ENCODE results near the gene TRAPPC2L.
"Not testable (repeated sequence)": the region's sequence is repeated elsewhere in the genome, so short reads cannot be mapped to it uniquely, and the experiment has no call there.

TRAPPC2L gene

GRCh38 chr16:88818575-88818874 lies 38.4 kb upstream of the TRAPPC2L start:
- DNase-seq (ENCODE audit: low read depth), result no peak

- DNase-seq (ENCODE audit: low read depth), result no peak
These were observed 37.8 kb upstream of the TRAPPC2L start for GRCh38 chr16:88819126-88819525.

GRCh38 chr16:88820385-88821025 lies 36.4 kb upstream of the TRAPPC2L start:
- DNase-seq (ENCODE audit: low read depth), result no peak

GRCh38 chr16:88821168-88821850 lies 35.6 kb upstream of the TRAPPC2L start:
- DNase-seq (ENCODE audit: low read depth), result no peak

GRCh38 chr16:88822281-88823040 lies 34.5 kb upstream of the TRAPPC2L start:
- no peak for DNase-seq (ENCODE audit: low read depth)

- DNase-seq (ENCODE audit: low read depth), result not testable (repeated sequence)
These were observed 33.3 kb upstream of the TRAPPC2L start for GRCh38 chr16:88823646-88824045.

DNA sequence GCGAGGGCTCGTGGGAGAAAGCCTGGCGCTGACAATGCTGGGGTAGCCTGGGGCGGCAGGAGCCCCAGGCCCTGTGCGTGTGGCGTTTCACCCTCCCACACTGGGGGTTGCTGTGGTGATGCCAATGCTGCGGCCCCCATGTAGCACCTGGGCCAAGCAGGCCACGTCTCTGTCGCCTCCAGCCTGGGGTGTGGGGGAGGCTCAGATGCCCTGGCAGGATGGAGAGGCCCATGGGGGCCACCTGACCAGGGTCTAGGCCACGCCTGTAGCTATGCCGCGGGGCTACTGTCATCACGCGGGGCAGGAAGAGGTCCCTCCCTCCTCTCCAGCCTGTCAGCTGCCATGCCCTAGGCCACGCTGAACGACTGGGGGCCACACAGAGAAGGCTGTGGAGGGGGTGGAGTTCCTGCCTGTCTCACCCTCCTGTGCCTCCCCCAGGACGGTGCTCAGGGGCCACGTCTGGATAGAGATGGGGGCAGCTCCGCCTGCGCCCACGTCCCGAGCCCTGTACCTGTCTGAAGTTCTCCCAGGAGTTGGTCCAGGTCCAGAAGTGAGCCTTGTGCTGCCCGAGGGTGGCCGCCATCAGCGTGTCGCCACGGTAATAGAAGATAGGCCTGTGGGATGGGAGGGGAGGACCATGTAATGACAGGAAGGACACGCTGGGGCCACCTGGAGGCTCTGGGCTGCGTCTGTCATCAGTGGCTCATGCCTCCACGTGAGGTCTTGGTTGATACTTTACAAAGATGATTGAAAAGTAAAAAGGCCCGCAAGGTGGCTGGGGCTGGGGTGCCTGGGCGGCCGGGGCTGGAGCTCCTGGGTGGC lies 32.5 kb upstream of the TRAPPC2L start:
- DNase-seq (ENCODE audit: low read depth), result no peak

GRCh38 chr16:88825146-88825545 lies 31.8 kb upstream of the TRAPPC2L start:
- DNase-seq (ENCODE audit: low read depth), result no peak

GRCh38 chr16:88826070-88826840 lies 30.7 kb upstream of the TRAPPC2L start:
- no peak for DNase-seq (ENCODE audit: low read depth)

GRCh38 chr16:88827727-88828126 lies 29.2 kb upstream of the TRAPPC2L start:
- no peak for DNase-seq (ENCODE audit: low read depth)

GRCh38 chr16:88828711-88829110 lies 28.2 kb upstream of the TRAPPC2L start:
- no peak for DNase-seq (ENCODE audit: low read depth)

- DNase-seq (ENCODE audit: low read depth), result no peak
These were observed 26.7 kb upstream of the TRAPPC2L start for GRCh38 chr16:88830258-88830657.

GRCh38 chr16:88830783-88831182 lies 26.1 kb upstream of the TRAPPC2L start:
- DNase-seq (ENCODE audit: low read depth), result no peak

DNA sequence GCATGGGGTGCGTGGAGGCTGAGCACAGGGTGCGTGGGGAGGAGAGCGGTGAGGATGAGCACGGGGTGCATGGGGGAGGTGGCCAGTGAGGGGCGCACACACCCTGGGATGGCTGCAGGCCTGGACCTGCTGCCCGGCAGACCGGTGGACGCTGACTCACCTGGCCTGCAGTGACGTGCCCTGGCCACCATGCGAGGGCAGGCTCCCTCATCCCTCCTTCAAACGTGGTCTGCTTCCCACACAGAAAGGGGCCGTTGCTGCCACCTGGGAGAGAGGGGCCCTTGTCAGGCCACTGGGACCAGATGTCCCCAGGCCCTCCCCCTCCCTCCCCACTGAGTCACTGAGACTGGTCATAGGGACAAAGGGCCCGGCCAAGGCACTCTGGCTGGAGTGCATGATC lies 25.1 kb upstream of the TRAPPC2L start:
- no peak for DNase-seq (ENCODE audit: low read depth)

DNA sequence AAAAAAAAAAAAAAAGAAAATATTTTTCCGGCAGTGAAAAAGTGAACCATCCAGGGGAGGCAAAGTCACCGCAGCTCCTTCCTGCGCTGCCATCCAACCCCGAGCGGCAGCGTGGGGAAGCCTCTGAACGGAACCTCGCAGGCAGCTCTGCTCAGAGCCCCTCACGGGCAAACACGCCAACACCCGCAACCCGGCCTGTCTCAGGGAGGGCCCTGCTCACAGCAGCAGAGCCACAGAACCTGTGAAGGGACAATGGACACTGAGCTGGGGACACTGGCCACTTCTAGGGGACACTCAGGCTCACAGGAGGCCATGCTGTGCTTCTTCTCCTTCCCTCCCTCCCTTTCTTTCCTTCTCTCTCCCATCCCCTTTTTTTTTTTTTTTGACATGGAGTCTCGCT lies 23.8 kb upstream of the TRAPPC2L start:
- no peak for DNase-seq (ENCODE audit: low read depth)

GRCh38 chr16:88834670-88835069 lies 22.3 kb upstream of the TRAPPC2L start:
- no peak for DNase-seq (ENCODE audit: low read depth)

GRCh38 chr16:88835383-88835782 lies 21.5 kb upstream of the TRAPPC2L start:
- DNase-seq (ENCODE audit: low read depth), result no peak

DNA sequence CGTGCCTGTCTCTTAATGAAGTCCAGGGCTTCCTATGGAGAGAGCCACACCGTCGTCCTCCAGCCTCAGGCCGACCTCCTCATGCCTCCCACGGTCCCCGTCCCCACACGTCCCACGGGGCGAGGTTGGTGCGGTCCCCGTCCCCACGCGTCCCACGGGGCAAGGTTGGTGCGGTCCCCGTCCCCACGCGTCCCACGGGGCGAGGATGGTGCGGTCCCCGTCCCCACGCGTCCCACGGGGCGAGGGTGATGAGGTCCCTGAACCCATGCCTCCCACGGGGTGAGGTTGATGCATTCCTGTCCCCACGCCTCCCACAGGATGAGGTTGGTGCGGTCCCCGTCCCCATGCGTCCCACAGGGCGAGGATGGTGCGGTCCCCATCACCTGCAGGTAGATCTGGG lies 21.1 kb upstream of the TRAPPC2L start:
- no peak for DNase-seq (ENCODE audit: low read depth)

DNA sequence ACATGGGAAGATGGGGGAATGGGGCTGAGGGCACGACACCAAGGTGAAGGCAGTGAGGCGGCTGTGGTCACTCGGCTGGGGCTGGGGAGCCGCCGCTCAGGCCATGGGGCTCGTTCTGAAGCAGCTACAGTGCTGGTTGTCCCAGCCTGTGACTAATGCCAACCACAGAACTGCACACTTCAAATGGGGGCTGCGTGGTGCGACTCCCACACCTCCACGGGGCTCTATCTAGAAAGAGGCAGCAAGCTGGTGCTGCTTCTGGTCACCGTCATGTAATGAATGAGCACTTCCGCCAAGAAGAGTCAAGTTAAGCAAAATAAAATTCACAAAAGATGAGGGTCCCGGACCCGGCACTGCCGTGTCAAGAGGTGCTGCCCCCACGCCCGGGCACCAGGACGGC lies 20.1 kb upstream of the TRAPPC2L start:
- DNase-seq (ENCODE audit: low read depth), result no peak

GRCh38 chr16:88837806-88838205 lies 19.1 kb upstream of the TRAPPC2L start:
- no peak for DNase-seq (ENCODE audit: low read depth)

DNA sequence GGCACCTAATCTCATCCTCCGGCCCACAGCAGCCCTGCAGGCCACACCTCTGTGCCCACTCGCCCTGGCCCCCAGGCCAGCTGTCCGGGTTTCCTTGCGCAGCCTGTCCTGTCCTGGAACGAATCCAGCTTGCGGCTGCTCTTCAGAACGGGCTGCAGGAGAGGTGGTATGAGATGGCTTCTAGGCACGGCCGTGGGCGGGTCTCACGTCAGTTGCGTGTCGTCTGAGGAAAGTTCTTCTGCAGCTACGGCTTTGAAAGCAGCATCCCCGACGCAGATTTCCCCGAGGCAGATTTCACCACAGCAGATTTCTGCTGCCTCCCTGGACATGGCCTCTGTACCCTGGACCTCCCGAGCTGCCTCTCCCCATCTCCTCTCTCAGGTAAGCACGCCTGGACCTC lies 18.4 kb upstream of the TRAPPC2L start:
- no peak for DNase-seq (ENCODE audit: low read depth)

- DNase-seq (ENCODE audit: low read depth), result no peak
These were observed 17.8 kb upstream of the TRAPPC2L start for GRCh38 chr16:88839026-88839529.
